Omental fat pad (tissue), 4 donors: ENCODE measurements around the gene PLEKHF1. TPM values are rescaled to one million over a fixed set of nuclear protein-coding genes. Genes with fewer than 3 reads are reported as not detected.

Experiments used
- ATAC-seq: fragments of 150-250 bp; one replicate; pipeline ENCODE4 v1.9.1; 2016; ENCODE audit warnings: mild to moderate bottlenecking, moderate library complexity; ENCODE audit not compliant: low FRiP score
- DNase-seq: peaks from one replicate; pipeline ENCODE4 v3.0.0-alpha.2; 2019; ENCODE audit warnings: low spot score
- CTCF ChIP-seq, 3 donors: fragments of 450-650 bp; IDR thresholded peaks; one replicate each; pipeline ENCODE4 v1.5.1; 2016 to 2017; ENCODE audit warnings: antibody characterized with exemption in 3 of 3, mild to moderate bottlenecking in 3 of 3, moderate library complexity in 2 of 3
- total RNA-seq, 4 donors: library from RNA; depleted of rRNA; stranded (reverse); fragments of >200 nt; gene quantifications; one replicate each; pipeline ENCODE4 v1.1.0, GENCODE V29; 2016

PLEKHF1 gene
- total RNA-seq, 4 donors from 2014 or later = 10.7 to 55.5 (median 21.5) TPM

- ATAC-seq (no peak), DNase-seq (no peak)
- TF ChIP-seq CTCF (IDR thresholded peaks at IDR 0.05) = no peak
Measured at GRCh38 chr19:29658221-29658991, 6.9 kb upstream of the PLEKHF1 start.

- no peak for ATAC-seq
- no peak for DNase-seq
- TF ChIP-seq CTCF (IDR thresholded peaks at IDR 0.05) = no peak
Measured at GRCh38 chr19:29660835-29661234, 4.4 kb upstream of the PLEKHF1 start.

- DNase-seq (no peak), ATAC-seq (peak; percentile 1)
- TF ChIP-seq CTCF (IDR thresholded peaks at IDR 0.05) = no peak
Measured at GRCh38 chr19:29662278-29662603, 3.0 kb upstream of the PLEKHF1 start.

- ATAC-seq (peak; percentile 85), DNase-seq (peak; percentile 45)
- no peak for TF ChIP-seq CTCF (IDR thresholded peaks at IDR 0.05)
Measured at GRCh38 chr19:29662604-29663404, 2.5 kb upstream of the PLEKHF1 start.

- no peak for TF ChIP-seq CTCF (IDR thresholded peaks at IDR 0.05)
- ATAC-seq (no peak), DNase-seq (no peak)
Measured at GRCh38 chr19:29663861-29664752, 1.2 kb upstream of the PLEKHF1 start.

GRCh38 chr19:29664753-29665214, 477 bp upstream of the PLEKHF1 start:
- ATAC-seq = no peak
- no peak for TF ChIP-seq CTCF (IDR thresholded peaks at IDR 0.05)
- DNase-seq = no peak
